HG03025 (cell line): Measurements from ENCODE around the gene CCN5.
"Not testable (repeated sequence)": the region's sequence is repeated elsewhere in the genome, so short reads cannot be mapped to it uniquely, and the experiment has no call there.

Source experiments
- ATAC-seq: cut with Tn5 transposase; IDR thresholded peaks from one replicate; pipeline ENCODE4 v1.9.1; 2021; ENCODE audit warnings: mild to moderate bottlenecking, moderate library complexity; ENCODE audit not compliant: unreplicated experiment, low FRiP score

Gene CCN5

DNA sequence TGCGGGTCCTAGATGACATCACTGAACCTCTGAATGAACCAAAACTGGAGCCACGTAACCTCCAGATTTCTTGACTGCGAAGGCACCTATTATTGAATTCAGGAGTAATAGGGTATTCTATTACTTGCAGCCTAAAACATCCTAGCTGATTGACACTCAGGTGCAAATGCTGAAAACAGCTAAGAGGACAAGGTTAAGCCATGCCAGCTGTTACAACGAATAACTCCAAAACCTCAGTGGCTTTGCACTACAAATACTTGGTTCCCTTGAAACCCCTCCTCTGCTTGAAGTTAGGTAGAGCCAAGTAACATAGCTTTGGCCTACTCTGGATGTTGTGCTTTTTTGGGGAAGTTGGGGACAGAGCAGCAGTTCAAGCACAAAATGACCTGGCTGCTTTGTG, 21.0 kb upstream of the CCN5 start:
- no peak for ATAC-seq

DNA sequence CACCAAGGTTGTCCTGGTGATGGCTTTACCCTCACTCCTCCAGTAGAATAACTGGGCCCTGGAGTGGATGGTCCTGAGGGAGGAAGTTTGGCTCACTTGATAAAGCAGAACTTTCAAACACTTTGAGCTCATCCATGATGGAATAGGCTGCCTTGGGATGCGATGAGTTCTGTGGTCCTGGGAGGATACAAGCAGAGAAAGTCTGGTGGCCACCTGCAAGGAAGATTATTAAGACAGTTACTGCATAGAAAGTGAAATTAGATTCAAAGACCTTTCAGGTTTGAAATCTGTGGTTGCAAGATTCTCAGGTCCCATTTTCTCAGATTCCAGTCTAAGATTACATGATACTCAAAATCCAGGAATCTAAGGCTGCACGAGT, 19.9 kb upstream of the CCN5 start:
- ATAC-seq = no peak

DNA sequence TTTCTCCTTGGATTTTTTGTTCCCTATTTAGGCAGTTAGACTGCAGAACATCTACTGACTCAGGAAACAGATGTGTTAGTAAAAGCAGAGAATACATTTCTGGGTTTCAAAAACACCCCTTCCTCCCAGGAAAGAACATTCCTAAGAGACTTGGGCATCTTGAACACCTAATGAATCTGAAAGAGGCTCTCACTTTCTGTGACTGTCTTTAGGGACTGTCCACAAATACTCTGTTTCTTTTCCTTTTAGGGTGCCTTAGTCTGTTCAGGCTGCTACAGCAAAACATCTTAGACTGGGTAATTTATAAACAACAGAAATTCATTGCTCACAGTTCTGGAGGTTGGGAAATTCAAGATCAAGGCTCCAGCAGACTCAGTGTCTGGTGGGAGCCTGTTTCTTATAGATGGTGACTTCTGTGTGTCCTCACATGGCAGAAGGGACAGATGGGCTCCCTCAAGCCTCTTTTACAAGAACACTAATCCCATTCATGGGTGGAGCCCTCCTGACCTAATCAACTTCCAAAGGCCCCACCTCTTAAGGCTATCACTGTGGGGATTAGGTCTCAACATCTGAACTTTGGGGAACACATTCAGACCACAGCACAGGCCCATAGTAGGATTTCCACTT, 19.4 kb upstream of the CCN5 start:
- no peak for ATAC-seq

GRCh38 chr20:44696315-44696714, 18.9 kb upstream of the CCN5 start:
- no peak for ATAC-seq

DNA sequence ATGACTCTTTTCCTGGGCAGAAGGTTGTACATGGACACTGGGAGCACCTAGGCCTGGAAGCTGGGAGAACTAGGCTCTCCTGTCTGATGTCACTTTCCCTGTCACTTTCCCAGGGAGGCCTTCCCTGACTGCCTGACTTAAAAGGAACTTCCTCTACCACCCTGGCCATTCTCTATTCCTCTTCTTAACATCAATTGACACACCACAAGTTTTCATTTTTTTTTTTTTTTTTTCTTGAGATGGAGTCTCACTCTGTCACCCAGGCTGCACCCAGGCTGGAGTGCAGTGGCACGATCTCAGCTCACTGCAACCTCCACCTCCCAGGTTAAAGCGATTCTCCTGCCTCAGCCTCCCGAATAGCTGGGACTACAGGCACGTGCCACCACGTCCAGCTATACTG, 18.1 kb upstream of the CCN5 start:
- ATAC-seq = not testable (repeated sequence)

DNA sequence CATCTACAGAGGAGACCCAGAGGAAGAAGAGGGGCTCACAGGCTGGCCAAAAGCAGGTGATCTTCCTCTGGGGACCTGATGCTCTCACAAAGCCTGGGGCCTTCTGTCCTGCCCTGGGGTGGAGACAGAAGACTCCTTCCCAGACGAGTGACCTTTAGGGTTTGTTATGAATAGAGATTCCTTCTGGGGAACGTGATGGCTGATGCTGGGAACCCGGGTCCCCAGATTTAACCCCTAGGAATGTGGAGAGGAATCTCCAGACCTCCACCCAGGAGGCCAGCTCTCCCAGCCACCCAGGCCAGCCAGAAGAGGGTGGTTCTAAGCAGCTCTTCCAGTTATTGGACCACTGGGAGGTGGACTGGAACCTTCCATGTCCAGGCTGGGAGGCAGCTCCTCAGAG, 16.8 kb upstream of the CCN5 start:
- no peak for ATAC-seq

GRCh38 chr20:44700306-44700705, 14.9 kb upstream of the CCN5 start:
- no peak for ATAC-seq

DNA sequence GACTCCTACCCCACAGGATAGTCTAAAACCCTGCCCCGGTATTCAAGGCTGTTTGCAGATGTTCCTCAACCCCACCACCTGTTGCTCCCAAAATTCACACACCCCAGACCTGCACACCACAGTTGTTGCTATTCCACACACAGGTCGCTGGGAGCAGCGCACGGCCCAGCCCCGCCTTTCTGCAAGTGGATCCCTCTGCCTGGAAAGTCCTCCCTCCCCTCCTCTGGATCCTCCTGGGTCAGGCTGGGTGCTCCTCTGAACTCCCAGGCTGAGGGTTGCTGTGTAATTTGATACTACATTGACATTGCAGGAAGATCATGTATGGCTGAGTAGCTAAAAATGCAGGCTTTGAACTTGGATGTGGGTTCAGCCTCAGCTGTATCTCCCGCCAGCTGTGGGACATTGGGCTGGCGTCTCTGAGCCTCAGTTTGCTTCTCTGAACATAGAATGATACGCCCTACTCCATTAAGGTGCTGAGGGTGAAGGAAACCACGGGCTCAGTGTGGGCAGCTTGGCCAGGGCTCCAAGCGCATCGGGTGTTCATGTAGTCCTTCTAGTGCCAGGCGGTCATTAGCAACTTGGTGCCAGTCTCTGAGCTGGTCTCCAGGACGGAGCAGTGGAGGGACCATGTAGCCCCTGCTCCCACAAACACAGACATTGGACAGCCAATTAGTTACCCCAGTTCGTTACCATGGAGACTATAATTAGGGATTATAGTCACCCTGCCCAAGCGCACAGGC, 13.9 kb upstream of the CCN5 start:
- ATAC-seq = no peak

DNA sequence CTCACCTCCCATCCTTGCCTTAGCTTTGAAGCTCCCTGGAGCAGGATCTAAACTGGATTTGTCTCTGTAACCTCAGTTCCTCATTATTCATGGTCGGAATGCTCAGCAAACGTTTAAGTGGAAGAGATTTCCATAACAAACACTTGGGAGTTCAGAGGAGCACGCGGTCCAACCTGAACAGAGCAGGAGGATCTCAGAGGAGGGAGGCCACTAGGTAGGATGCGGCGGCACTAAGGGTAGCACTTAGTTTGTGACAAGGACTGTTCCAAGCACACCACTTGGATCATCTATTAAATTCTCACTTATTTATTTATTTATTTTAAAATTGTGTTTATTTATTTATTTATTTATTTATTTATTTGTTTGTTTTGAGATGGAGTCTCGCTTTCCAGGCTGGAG, 13.3 kb upstream of the CCN5 start:
- no peak for ATAC-seq

DNA sequence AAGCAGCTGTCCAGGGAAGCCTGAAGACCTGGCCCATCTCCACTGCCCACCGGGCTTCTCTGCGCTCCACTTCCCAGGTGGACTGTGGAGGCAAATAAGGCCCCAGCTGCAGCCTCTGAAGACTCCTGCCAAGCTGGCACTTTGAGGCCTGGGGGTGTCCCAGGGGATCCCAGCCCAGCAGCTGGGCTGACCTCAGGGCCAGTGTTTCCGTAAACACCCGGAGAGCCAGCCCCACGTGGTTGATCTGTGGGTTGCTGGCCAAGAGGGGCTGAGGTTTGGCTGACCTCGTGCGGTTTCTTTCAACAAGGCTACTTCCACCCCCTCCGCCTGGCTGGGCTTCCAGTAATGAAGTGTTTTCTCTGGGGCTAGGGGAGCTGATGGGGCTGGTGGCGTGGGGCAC, 12.4 kb upstream of the CCN5 start:
- ATAC-seq = no peak

- ATAC-seq = no peak
Observed at GRCh38 chr20:44703183-44703925, 11.8 kb upstream of the CCN5 start.

DNA sequence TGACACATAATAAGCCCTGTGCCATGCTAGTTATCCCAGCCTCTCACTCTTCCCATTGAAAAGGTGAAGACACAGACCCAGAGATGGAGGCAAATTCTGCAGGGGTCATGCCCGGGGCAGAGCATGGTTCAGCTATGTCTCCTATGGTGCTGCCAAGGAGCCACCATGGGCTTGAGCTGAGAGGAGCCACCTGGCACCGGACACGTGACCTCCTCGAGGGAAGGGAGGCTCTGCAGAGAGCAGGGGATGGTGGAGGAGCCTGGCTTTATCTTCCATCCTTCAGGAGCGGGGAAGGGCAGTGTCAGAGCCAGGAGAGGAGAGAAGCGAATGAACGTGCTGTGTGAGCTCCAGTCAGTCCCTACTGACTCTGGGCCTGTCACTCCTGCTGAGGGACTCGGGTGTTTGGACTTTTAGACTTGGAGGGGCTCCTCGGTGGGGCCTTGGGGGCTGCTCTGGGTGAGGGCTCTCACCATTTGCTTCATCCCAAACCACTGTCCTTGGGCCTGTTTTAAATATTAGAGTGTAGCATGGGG, 11.1 kb upstream of the CCN5 start:
- ATAC-seq = no peak

- ATAC-seq = no peak
Observed at GRCh38 chr20:44704551-44704971, 10.6 kb upstream of the CCN5 start.

DNA sequence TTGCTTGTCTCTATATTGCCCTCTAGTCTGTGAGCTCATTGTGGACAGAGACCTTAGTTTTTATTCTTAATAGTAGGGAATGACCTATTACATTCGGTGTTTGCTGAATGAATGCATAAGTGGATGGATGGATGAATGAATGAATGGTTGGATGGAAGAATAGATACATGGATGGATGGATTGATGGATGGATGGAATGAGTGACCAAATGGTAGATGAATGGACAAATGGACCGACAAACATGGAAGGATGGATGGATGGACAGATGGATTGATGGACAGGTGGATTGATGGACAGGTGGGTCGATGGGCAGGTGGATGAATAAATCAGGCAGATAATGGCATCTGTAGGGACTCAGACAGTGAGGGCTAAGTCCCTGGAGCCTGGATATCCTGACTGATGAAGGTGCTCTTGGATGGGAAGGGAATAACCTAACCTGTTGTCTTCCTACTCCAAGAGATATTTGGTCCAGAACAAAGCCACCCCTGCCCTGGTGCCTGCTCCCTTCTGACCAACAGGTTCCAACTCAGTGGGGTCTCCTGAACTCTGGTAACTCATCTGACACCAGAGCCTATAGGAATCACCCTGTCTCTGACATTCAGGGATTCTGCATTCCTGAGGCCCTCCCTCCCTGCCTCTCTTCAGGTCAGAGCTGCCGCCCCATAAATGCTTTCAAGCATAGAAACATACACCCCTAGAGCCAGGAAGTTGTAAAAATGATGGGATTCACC, 9.6 kb upstream of the CCN5 start:
- ATAC-seq = no peak

GRCh38 chr20:44706301-44707017, 8.7 kb upstream of the CCN5 start:
- ATAC-seq = no peak

GRCh38 chr20:44707018-44707579, 8.1 kb upstream of the CCN5 start:
- no peak for ATAC-seq

GRCh38 chr20:44709380-44709779, 5.8 kb upstream of the CCN5 start:
- no peak for ATAC-seq

DNA sequence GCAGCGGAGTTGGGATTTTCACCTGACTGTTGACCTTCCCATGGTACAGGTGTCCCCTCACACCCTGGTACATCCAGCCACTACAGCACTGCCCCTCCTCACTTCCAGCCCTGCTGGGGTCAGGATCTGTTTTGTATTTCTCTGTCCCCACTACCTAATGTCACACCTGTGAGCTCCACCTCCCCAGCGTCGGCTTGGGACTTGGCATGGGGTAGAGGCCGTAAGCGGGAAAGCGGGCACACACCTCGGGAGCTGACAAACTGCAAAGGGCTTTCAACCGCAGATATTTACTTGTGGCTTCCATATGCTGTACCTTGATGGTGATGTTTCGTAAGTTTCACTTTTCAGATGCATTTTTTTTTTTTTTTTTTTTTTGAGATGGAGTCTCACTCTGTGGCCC, 5.4 kb upstream of the CCN5 start:
- ATAC-seq = no peak

- no peak for ATAC-seq
Observed at GRCh38 chr20:44711237-44711636, 3.9 kb upstream of the CCN5 start.
